HG02884 (cell line): ENCODE results near the gene FCN3.

Experiments
- ATAC-seq: cut with Tn5 transposase; IDR thresholded peaks from one replicate; pipeline ENCODE4 v1.9.1; 2021; ENCODE audit warnings: mild to moderate bottlenecking, moderate library complexity; ENCODE audit not compliant: unreplicated experiment

Gene FCN3

GRCh38 chr1:27361044-27361402 is 13.6 kb downstream of the FCN3 start:
- no peak for ATAC-seq

GRCh38 chr1:27360159-27361043 is 14.2 kb downstream of the FCN3 start:
- ATAC-seq, result no peak

DNA sequence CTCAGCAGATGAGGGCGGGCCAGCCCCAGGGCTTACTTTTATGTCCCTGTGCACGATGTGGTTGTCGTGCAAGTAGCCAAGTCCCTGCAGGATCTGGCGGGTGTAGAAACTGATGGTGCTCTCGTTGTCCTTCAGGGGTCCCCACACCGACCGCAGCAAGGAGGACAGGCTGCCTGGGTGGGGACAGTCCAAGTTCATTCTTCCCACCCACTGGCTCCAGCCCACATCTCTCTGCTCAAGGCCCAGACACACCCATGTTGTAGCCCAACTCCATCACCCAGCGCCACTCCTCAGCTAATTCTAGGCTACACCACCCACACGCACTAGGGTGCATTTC is 14.8 kb downstream of the FCN3 start:
- ATAC-seq, result no peak

GRCh38 chr1:27358928-27359313 is 15.7 kb downstream of the FCN3 start:
- no peak for ATAC-seq

DNA sequence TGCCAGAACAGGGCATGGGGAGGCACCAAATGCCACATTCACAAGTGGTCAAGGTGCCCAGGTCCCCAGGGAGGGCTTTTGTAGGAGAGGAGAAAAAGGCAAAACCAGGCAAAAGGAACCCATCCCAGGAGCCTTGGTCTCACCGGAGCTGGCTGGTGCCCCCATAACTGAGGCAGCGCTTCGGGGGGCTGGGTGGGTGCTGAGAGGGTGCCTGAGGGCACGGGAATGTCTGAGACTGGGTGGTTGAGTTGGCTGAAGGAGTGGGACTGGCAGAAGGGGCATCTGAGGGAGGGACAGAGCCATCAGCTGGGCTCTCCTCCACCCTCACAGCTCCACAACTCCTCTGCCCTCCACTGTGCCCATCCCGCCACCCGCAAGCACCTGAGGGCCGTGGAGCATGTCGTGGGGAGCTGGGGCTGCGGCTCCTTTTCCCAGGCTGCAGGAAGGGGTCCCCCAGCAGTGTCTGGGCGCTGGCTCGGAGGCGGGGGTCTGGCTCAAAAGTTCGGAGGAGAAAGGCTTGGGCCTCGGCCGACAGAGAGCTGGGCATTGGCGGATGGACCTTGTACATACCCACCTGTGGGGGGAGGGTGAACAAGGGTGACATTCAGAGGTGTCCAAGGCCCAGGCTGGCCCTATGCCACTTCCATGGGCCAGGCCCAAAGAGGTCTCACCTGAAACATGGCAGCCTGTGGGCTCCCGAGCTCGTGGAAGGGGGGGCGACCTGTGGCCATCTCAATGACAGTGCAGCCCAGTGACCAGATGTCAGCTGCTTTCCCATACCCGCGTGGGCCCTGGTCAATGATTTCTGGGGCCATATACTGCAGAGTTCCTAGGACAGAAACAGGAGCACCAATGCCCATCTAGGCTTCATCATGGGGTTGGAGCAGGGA is 16.3 kb downstream of the FCN3 start:
- no peak for ATAC-seq

DNA sequence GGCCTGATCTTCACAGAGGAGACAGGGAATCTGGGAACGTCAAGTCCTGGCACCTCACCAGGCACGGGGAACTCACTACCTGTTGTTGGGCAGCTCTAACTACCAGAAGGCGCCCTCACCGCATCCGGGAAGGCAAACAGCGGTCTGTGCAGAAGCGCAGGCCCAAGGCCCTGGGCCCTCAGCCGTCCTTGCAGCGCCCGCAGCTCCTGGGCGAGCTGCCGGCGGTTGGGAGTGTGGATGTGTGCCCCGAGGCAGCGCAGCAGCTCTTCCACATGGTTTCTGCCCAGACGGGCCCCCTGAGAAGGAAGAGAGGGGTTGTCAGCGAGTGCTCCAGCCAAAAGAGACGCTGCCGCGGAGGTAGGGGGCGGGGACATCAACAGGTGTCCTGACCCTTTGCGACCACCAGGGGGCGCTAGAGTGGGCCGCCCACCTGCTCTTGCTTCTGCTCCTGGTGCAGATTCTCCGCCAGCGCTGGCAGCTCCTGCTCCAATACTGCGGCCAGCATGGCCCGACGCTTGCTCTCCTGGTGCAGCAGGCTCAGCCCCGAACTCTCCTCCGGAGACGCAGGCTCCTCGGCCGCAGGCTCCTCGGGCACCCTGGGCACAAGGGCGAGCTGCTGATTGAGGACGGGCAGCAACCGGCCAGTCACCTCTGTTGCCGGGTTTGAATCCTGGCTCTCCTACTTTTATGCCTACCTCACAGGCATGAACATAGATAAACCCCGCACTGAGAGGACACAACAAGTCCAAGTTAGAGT is 17.2 kb downstream of the FCN3 start:
- ATAC-seq, result no peak

DNA sequence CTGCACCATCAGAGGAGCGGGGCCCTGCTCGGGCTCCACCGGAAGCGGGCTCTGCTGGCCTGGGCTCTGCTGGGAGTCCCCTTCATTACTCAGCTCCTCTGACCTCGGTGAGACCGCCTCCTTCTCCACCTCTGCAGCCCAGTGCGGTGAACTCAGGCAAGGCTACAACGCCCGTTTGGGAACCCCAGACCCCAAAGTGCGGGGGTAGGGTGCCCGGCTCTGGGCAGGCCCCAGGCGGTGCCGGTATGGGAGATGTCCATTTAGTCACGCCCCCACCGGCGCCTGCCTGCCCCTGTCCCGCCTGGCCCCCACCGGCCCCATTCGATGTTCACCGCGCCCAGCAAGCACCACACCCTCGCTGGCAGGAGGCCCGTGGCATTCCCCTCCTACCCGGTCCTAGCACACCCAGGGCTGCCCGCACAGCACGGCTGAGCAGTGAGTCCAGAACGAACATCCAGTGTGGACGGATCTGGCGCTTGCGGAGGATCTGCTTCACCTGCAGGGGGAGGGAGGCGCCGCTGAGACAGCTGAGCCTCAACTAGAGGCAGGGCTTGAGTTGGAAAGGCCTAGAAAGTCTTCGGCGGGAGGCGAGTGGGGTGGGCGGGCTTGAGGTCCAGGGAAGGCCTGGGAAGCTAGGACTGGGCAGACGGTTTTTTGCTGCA is 17.9 kb downstream of the FCN3 start:
- no peak for ATAC-seq

DNA sequence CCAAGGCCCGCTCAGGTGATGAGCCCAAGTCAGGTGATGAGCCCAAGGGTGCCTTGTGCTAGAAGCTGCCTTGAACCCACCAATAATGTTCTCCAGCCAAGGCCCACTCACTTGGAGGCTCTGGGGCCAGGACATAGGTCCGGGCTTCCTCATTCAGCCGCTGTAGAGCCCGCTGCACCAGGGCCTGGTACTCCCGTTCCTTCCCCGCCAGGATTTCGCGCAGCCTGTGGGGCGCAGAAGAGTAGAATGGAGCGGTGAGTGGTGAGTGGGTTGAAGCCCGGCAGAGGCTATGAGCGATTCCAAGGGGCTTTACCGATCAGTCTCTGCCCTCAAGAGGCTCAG is 18.4 kb downstream of the FCN3 start:
- no peak for ATAC-seq

- no peak for ATAC-seq
These were observed 18.9 kb downstream of the FCN3 start for GRCh38 chr1:27355683-27356082.

GRCh38 chr1:27353629-27354028 is 21.0 kb downstream of the FCN3 start:
- ATAC-seq, result no peak

DNA sequence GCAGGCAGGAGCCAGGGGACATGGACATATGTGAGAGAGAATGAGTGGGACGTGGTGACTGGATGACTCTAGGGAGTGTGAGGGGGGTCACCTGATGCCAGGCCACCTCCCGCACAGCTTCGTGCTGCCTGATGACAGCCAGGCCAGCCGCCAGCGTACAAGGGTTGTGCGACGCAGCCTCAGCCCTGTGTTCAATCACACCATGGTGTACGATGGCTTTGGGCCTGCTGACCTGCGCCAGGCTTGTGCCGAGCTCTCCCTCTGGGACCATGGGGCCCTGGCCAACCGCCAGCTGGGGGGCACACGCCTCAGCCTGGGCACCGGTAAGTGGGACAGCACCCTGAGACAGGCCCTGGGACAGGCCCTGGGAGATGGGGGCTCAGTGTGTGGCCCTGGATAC is 21.5 kb downstream of the FCN3 start:
- no peak for ATAC-seq

DNA sequence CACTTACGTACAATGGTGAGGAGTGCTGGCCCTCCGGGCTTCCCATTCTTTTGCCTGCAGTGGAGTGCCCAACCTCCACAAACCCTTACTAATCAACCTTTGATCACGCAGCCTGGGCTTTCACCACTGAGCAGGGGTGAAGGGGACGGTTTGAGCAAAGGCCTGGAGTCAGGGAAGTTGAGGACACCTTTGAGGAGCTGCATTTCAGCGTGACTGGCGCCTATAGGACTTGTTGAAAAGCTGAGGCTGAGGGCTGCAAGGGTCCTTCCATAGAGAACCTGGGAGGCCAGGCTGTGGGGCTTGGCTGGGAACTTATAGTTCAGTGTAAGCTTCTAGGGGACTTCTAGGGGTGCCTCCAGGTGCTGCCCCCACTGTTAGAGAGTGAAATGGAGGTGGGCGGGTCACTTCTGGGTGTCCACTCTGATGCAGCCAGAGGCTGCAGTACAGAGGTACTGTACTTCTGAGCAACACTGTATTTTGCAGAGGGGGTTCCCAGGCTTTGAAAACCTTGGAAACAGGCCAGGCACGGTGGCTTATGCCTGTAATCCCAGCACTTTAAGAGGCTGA is 23.0 kb downstream of the FCN3 start:
- no peak for ATAC-seq

GRCh38 chr1:27350663-27351540 is 23.7 kb downstream of the FCN3 start:
- no peak for ATAC-seq

- no peak for ATAC-seq
These were observed 24.6 kb downstream of the FCN3 start for GRCh38 chr1:27349784-27350662.

- ATAC-seq, result no peak
These were observed 25.5 kb downstream of the FCN3 start for GRCh38 chr1:27348861-27349783.

GRCh38 chr1:27346991-27347624 is 27.5 kb downstream of the FCN3 start:
- ATAC-seq, result no peak

GRCh38 chr1:27346357-27346756 is 28.3 kb downstream of the FCN3 start:
- no peak for ATAC-seq
